Measurements from ENCODE around the gene AKAP13. TPM values are rescaled to one million over a fixed set of nuclear protein-coding genes. Genes with fewer than 3 reads are reported as not detected.

The AKAP13 gene
- total RNA-seq, 4 donors from 2014 or later, result 131 to 265 (median 224) TPM

- TF ChIP-seq CTCF (IDR thresholded peaks at IDR 0.05; ENCODE audit: low read depth), result no peak
Observed at GRCh38 chr15:85541744-85542143, 161.3 kb downstream of the AKAP13 start.

GRCh38 chr15:85542488-85542887, 162.1 kb downstream of the AKAP13 start:
- TF ChIP-seq CTCF (IDR thresholded peaks at IDR 0.05; ENCODE audit: low read depth), result no peak

GRCh38 chr15:85542895-85543331, 162.5 kb downstream of the AKAP13 start:
- no peak for TF ChIP-seq CTCF (IDR thresholded peaks at IDR 0.05; ENCODE audit: low read depth)

GRCh38 chr15:85543741-85544155, 163.3 kb downstream of the AKAP13 start:
- TF ChIP-seq CTCF (IDR thresholded peaks at IDR 0.05; ENCODE audit: low read depth), result no peak

- TF ChIP-seq CTCF (IDR thresholded peaks at IDR 0.05; ENCODE audit: low read depth), result no peak
Observed at GRCh38 chr15:85545185-85545584, 164.8 kb downstream of the AKAP13 start.

GRCh38 chr15:85545752-85546151, 165.3 kb downstream of the AKAP13 start:
- TF ChIP-seq CTCF (IDR thresholded peaks at IDR 0.05; ENCODE audit: low read depth), result no peak

- no peak for TF ChIP-seq CTCF (IDR thresholded peaks at IDR 0.05; ENCODE audit: low read depth)
Observed at GRCh38 chr15:85547386-85547785, 167.0 kb downstream of the AKAP13 start.
